CD4-positive, alpha-beta T cell (primary cell): ENCODE data around the gene TAF3. TPM values are rescaled to one million over a fixed set of nuclear protein-coding genes. Genes with fewer than 3 reads are reported as not detected.
"Not testable (repeated sequence)": the region's sequence is repeated elsewhere in the genome, so short reads cannot be mapped to it uniquely, and the experiment has no call there.

ENCODE experiments used
- ATAC-seq: fragments of 200-7000 bp; cut with Tn5 transposase; one replicate; pipeline ENCODE4 v1.10.0; 2022; ENCODE audit warnings: mild to moderate bottlenecking; ENCODE audit not compliant: poor library complexity
- CTCF ChIA-PET: fragments of 350-600 bp; sonication (Branson Sonifier 250); formaldehyde crosslinking; loops from one replicate; lab custom pipeline; 2021; ENCODE audit warnings: antibody characterized with exemption, inconsistent platforms; lab: Charles Lee
- POLR2A ChIA-PET: fragments of 350-600 bp; sonication (Branson Sonifier 250); formaldehyde crosslinking; loops from one replicate; lab custom pipeline; 2021; ENCODE audit warnings: antibody characterized with exemption, inconsistent platforms; lab: Charles Lee
- DNase-seq, 14 experiments: peaks; one replicate each; pipeline ENCODE4 v3.0.0-alpha.2; 2013 to 2020; ENCODE audit warnings: mixed read lengths in 2 of 14
- H3K27ac ChIP-seq, 2 donors: one replicate each; pipeline versions ENCODE4 v1.5.1 to v1.7.0; 2013; ENCODE audit warnings: low read length in 2 of 2, low read depth in 1 of 2, mild to moderate bottlenecking in 1 of 2
- H3K27me3 ChIP-seq, 2 experiments: 1 replicate in 1 of 2; 2 replicates in 1 of 2; pipeline versions ENCODE4 v1.6.1 to v1.7.0; 2013; ENCODE audit warnings: low read length in 2 of 2, control low read depth in 1 of 2, mild to moderate bottlenecking in 1 of 2, moderate library complexity in 1 of 2; ENCODE audit not compliant: insufficient read depth in 2 of 2, control insufficient read depth in 1 of 2
- H3K36me3 ChIP-seq: one replicate; pipeline ENCODE4 v1.6.1; 2013; ENCODE audit warnings: low read length, control low read depth; ENCODE audit not compliant: insufficient read depth
- H3K4me1 ChIP-seq: one replicate; pipeline ENCODE4 v1.6.1; 2013; ENCODE audit warnings: low read length, control low read depth; ENCODE audit not compliant: insufficient read depth
- H3K4me3 ChIP-seq: one replicate; pipeline ENCODE4 v1.5.1; 2013; ENCODE audit warnings: mild to moderate bottlenecking, low read length, moderate library complexity
- H3K9me3 ChIP-seq, 2 experiments: 1 replicate in 1 of 2; 2 replicates in 1 of 2; pipeline versions ENCODE4 v1.6.1 to v1.7.0; 2013; ENCODE audit warnings: low read length in 2 of 2, mild to moderate bottlenecking in 2 of 2, control low read depth in 1 of 2, moderate library complexity in 1 of 2; ENCODE audit not compliant: control insufficient read depth in 1 of 2, insufficient read depth in 1 of 2
- H3K27ac Mint-ChIP-seq: one replicate; pipeline ENCODE4 v1.8.0; 2020; ENCODE audit warnings: mixed read lengths
- H3K27me3 Mint-ChIP-seq: one replicate; pipeline ENCODE4 v1.8.0; 2021; ENCODE audit warnings: mixed read lengths
- H3K36me3 Mint-ChIP-seq: one replicate; pipeline ENCODE4 v1.8.0; 2021; ENCODE audit warnings: low read depth, mixed read lengths
- H3K4me1 Mint-ChIP-seq: one replicate; pipeline ENCODE4 v1.8.0; 2021; ENCODE audit warnings: low read depth, mixed read lengths
- H3K4me3 Mint-ChIP-seq: one replicate; pipeline ENCODE4 v1.8.0; 2020; ENCODE audit warnings: mild to moderate bottlenecking, mixed read lengths
- H3K9me3 Mint-ChIP-seq: one replicate; pipeline ENCODE4 v1.8.0; 2020; ENCODE audit warnings: mixed read lengths
- CTCF ChIP-seq: fragments of 200-600 bp; IDR thresholded peaks from one replicate; pipeline ENCODE4 v1.8.0; 2022; ENCODE audit warnings: antibody characterized with exemption, mild to moderate bottlenecking
- intact Hi-C, 2 experiments: fragments of 100-400 bp; cut with DNase I in 1 of 2; cut with micrococcal nuclease in 1 of 2; formaldehyde crosslinking; loops; one replicate each; pipeline versions ENCODE4 v1.15.1 to v1.9.0; 2023 to 2025; cut with DNase I, micrococcal nuclease
- total RNA-seq, 174 experiments: library from RNA in 2 of 174; stranded (reverse) in 2 of 174; gene quantifications; one replicate each; pipeline ENCODE4 v1.2.3 and lab custom pipeline; 2021 to 2026

TAF3 gene
- total RNA-seq, 2 experiments from 2014 or later: 12.6 to 12.8 TPM

GRCh38 chr10:7808686-7809267 lies 9.5 kb upstream of the TAF3 start:
- ChIA-PET POLR2A (interaction anchor here (1.4 to 1.9 kb wide), 2 partner anchors 9 to 21 kb away, joined by 7 to 8 read pairs; partner anchors contain the start of genes ATP5F1C, KIN and TAF3), CTCF (no interaction called here)
- H3K9me3 Mint-ChIP-seq: no peaks in the 10 kb centered on the region
- Histone ChIP-seq H3K27ac (no peak overlapping the region), H3K27me3 (no peaks in the 10 kb centered on the region), H3K36me3 (peaks cover 41% of the 10 kb centered on the region), H3K4me1 (no peaks in the 10 kb centered on the region), H3K4me3 (no peak overlapping the region), H3K9me3 (no peaks in the 10 kb centered on the region)
- intact Hi-C loops: no loop called here
- no peaks in the 10 kb centered on the region for H3K4me1 Mint-ChIP-seq
- peak overlapping the region; percentile 31 for H3K27ac Mint-ChIP-seq
- ATAC-seq: no peak
- no peak for TF ChIP-seq CTCF
- H3K27me3 Mint-ChIP-seq: no peaks in the 10 kb centered on the region
- no peak for DNase-seq
- peaks cover 41% of the 10 kb centered on the region for H3K36me3 Mint-ChIP-seq
- H3K4me3 Mint-ChIP-seq: no peak overlapping the region

- peaks cover 25% of the 10 kb centered on the region for H3K36me3 ChIP-seq
- POLR2A ChIA-PET: no interaction called here
- no peak overlapping the region for H3K4me3 ChIP-seq
- no peaks in the 10 kb centered on the region for H3K9me3 ChIP-seq
- H3K27ac Mint-ChIP-seq: no peak overlapping the region
- CTCF ChIA-PET: no interaction called here
- H3K27ac ChIP-seq: no peak overlapping the region
- no peak overlapping the region for H3K4me3 Mint-ChIP-seq
- H3K36me3 Mint-ChIP-seq: peaks cover 27% of the 10 kb centered on the region
- H3K4me1 Mint-ChIP-seq: no peaks in the 10 kb centered on the region
- H3K27me3 Mint-ChIP-seq: peaks cover 5% of the 10 kb centered on the region
- H3K27me3 ChIP-seq: peaks cover 0 to 8% of the 10 kb centered on the region in 2 experiments
- DNase-seq: no peak
- no peak for ATAC-seq
- intact Hi-C loops: no loop called here
- H3K9me3 Mint-ChIP-seq: no peaks in the 10 kb centered on the region
- H3K4me1 ChIP-seq: no peaks in the 10 kb centered on the region
- TF ChIP-seq CTCF: no peak
These were observed 7.9 kb upstream of the TAF3 start for GRCh38 chr10:7810443-7810842.

GRCh38 chr10:7811000-7811399 lies 7.3 kb upstream of the TAF3 start:
- ChIA-PET CTCF (no interaction called here), POLR2A (no interaction called here)
- H3K27ac Mint-ChIP-seq: no peak overlapping the region
- peaks cover 21% of the 10 kb centered on the region for H3K36me3 ChIP-seq
- H3K36me3 Mint-ChIP-seq: peaks cover 22% of the 10 kb centered on the region
- TF ChIP-seq CTCF: no peak
- H3K27me3 ChIP-seq: peaks cover 0 to 8% of the 10 kb centered on the region in 2 experiments
- ATAC-seq (no peak), DNase-seq (no peak)
- H3K9me3 Mint-ChIP-seq: no peaks in the 10 kb centered on the region
- H3K4me3 ChIP-seq: no peak overlapping the region
- no peaks in the 10 kb centered on the region for H3K4me1 Mint-ChIP-seq
- H3K27ac ChIP-seq: no peak overlapping the region
- intact Hi-C loops: no loop called here
- H3K4me3 Mint-ChIP-seq: no peak overlapping the region
- no peaks in the 10 kb centered on the region for H3K9me3 ChIP-seq
- no peaks in the 10 kb centered on the region for H3K4me1 ChIP-seq
- peaks cover 5% of the 10 kb centered on the region for H3K27me3 Mint-ChIP-seq

GRCh38 chr10:7811743-7812142 lies 6.6 kb upstream of the TAF3 start:
- H3K27me3 ChIP-seq, H3K4me3 Mint-ChIP-seq, H3K4me3 ChIP-seq, H3K9me3 Mint-ChIP-seq, DNase-seq, CTCF ChIA-PET, H3K4me1 Mint-ChIP-seq, H3K27ac ChIP-seq, H3K27ac Mint-ChIP-seq, H3K4me1 ChIP-seq, ATAC-seq, H3K9me3 ChIP-seq, intact Hi-C loops, H3K27me3 Mint-ChIP-seq: not testable (repeated sequence)
- H3K36me3 ChIP-seq: peaks cover 18% of the 10 kb centered on the region
- H3K36me3 Mint-ChIP-seq: peaks cover 16% of the 10 kb centered on the region
- POLR2A ChIA-PET: interaction anchor here (1.2 kb wide), 1 partner anchor 24 kb away, joined by 3 read pairs; the partner anchor contains the start of genes ATP5F1C and KIN
